ENCODE measurements around the gene PRKCH.

PRKCH gene

DNA sequence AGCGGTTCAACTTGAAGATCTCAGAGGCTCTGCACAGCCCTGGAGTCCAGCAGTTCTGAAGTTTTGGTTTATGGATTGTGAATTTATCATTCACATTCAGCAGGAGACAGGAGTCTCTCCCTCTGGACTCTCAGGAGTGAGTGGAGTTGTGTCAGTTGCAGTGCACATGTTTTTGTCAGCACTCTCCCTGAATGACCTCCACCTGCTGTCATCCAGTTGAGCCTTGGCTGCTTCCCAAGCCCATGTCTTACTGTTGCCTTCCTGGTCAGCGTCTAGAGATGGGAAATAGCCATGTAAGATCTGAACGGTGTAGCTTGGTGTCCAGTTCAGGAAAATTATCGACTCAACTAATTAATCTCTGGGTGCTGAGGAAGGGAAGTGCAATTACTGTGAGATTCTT, 133.2 kb downstream of the PRKCH start:
- Histone ChIP-seq H3K79me2 (ENCODE audit: control insufficient read depth, insufficient read depth, low read length) (no peaks in the 10 kb centered on the region), H3K4me1 (ENCODE audit: control insufficient read depth, low read depth, low read length) (no peaks in the 10 kb centered on the region), H3K18ac (ENCODE audit: low read length) (no peak overlapping the region), H3K27ac (ENCODE audit: low read depth, low read length) (no peak overlapping the region), H3K36me3 (ENCODE audit: control insufficient read depth, insufficient read depth, low read length) (no peaks in the 10 kb centered on the region), H4K8ac (ENCODE audit: low read depth, low read length) (no peak overlapping the region), H2BK5ac (ENCODE audit: low read length) (no peak overlapping the region), H2AK5ac (ENCODE audit: low read length) (no peak overlapping the region), H3K27me3 (ENCODE audit: insufficient read depth, low read length, poor library complexity) (no peaks in the 10 kb centered on the region), H3K4me3 (ENCODE audit: low read length) (no peak overlapping the region), H3K23ac (ENCODE audit: low read length) (no peak overlapping the region), H4K5ac (ENCODE audit: low read length) (no peak overlapping the region), H3K56ac (ENCODE audit: low read length) (no peak overlapping the region), H3K4me2 (ENCODE audit: low read length) (no peak overlapping the region), H2BK120ac (ENCODE audit: low read depth, low read length) (no peak overlapping the region), H3K9ac (ENCODE audit: low read length) (no peak overlapping the region), H2BK15ac (replicated peaks; ENCODE audit: low read depth) (no peak overlapping the region), H3K4ac (ENCODE audit: low read depth, low read length) (no peak overlapping the region), H3K79me1 (ENCODE audit: low read length) (no peaks in the 10 kb centered on the region)
- WGBS (ENCODE audit: extremely low coverage, insufficient coverage, low lambda C conversion rate): no CpG with 5 or more reads among the region's 4 CpGs
- DNase-seq: no peak

DNA sequence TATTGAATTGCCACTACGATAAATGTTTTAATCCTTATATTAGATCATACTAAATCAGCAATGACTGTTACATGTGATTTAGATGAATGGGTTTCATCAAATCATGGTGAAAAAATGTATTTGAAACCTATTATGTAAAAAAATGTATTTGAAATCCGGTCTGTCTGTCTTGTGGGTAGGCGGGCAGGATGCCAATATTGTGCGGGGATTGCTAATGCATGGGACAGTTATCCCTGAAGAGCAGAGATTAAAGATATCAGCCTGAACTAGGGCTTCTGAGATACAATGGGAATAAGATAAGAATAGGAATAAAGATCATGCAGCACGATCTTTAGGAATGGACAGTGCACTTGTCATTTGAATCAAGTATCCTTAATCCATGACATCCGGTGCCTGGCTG, 134.0 kb downstream of the PRKCH start:
- H3K18ac ChIP-seq (ENCODE audit: low read length): no peak overlapping the region
- H3K36me3 ChIP-seq (ENCODE audit: control insufficient read depth, insufficient read depth, low read length): no peaks in the 10 kb centered on the region
- no CpG with 5 or more reads among the region's 6 CpGs for WGBS (ENCODE audit: extremely low coverage, insufficient coverage, low lambda C conversion rate)

DNA sequence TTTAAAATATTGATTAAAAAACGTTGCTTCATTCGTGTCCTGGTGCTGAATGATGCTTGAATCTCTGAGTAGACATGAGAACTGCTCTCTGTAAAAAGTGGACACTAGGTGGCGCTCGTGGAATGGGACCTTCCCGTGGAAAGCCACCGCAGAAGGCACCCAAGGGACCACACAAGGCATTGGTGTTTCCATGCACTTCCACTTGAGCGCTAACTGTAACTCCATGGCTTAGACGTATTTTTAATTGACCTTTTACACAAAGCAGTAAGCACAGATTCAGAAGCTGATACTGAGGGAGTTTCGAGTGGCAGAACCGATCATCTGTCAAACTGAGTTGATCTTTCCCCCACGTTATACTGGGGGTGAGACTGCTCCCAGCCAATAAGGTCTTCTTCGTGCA, 135.3 kb downstream of the PRKCH start:
- no peak overlapping the region for H3K4me3 ChIP-seq (ENCODE audit: low read length)
- H2BK5ac ChIP-seq (ENCODE audit: low read length): no peak overlapping the region
- H2BK15ac ChIP-seq (replicated peaks; ENCODE audit: low read depth): no peak overlapping the region
- WGBS (ENCODE audit: extremely low coverage, insufficient coverage, low lambda C conversion rate): no CpG with 5 or more reads among the region's 12 CpGs
- H2AK5ac ChIP-seq (ENCODE audit: low read length): no peak overlapping the region
- H3K9ac ChIP-seq (ENCODE audit: low read length): no peak overlapping the region
- H3K4me2 ChIP-seq (ENCODE audit: low read length): no peak overlapping the region
- no peak overlapping the region for H3K56ac ChIP-seq (ENCODE audit: low read length)
- H3K23ac ChIP-seq (ENCODE audit: low read length): no peak overlapping the region
- no peak overlapping the region for H3K18ac ChIP-seq (ENCODE audit: low read length)
- DNase-seq: peak; percentile 53
- H3K27ac ChIP-seq (ENCODE audit: low read depth, low read length): no peak overlapping the region
- no peaks in the 10 kb centered on the region for H3K79me2 ChIP-seq (ENCODE audit: control insufficient read depth, insufficient read depth, low read length)
- no peaks in the 10 kb centered on the region for H3K36me3 ChIP-seq (ENCODE audit: control insufficient read depth, insufficient read depth, low read length)
- no peak overlapping the region for H4K8ac ChIP-seq (ENCODE audit: low read depth, low read length)
- H2BK120ac ChIP-seq (ENCODE audit: low read depth, low read length): no peak overlapping the region
- no peaks in the 10 kb centered on the region for H3K27me3 ChIP-seq (ENCODE audit: insufficient read depth, low read length, poor library complexity)
- H3K4ac ChIP-seq (ENCODE audit: low read depth, low read length): no peak overlapping the region
- no peaks in the 10 kb centered on the region for H3K79me1 ChIP-seq (ENCODE audit: low read length)
- H3K4me1 ChIP-seq (ENCODE audit: control insufficient read depth, low read depth, low read length): no peaks in the 10 kb centered on the region
- no peak overlapping the region for H4K5ac ChIP-seq (ENCODE audit: low read length)

More for the DNA sequence above, 134.0 kb downstream of the PRKCH start:
- Histone ChIP-seq H3K56ac (ENCODE audit: low read length) (no peak overlapping the region), H4K8ac (ENCODE audit: low read depth, low read length) (no peak overlapping the region), H3K27ac (ENCODE audit: low read depth, low read length) (no peak overlapping the region), H3K23ac (ENCODE audit: low read length) (no peak overlapping the region), H3K79me2 (ENCODE audit: control insufficient read depth, insufficient read depth, low read length) (no peaks in the 10 kb centered on the region), H4K5ac (ENCODE audit: low read length) (no peak overlapping the region), H3K9ac (ENCODE audit: low read length) (no peak overlapping the region), H3K4me3 (ENCODE audit: low read length) (no peak overlapping the region), H3K4ac (ENCODE audit: low read depth, low read length) (no peak overlapping the region), H2AK5ac (ENCODE audit: low read length) (no peak overlapping the region), H3K4me2 (ENCODE audit: low read length) (no peak overlapping the region), H2BK120ac (ENCODE audit: low read depth, low read length) (no peak overlapping the region), H3K4me1 (ENCODE audit: control insufficient read depth, low read depth, low read length) (no peaks in the 10 kb centered on the region), H3K79me1 (ENCODE audit: low read length) (no peaks in the 10 kb centered on the region), H2BK15ac (replicated peaks; ENCODE audit: low read depth) (no peak overlapping the region), H3K27me3 (ENCODE audit: insufficient read depth, low read length, poor library complexity) (no peaks in the 10 kb centered on the region), H2BK5ac (ENCODE audit: low read length) (no peak overlapping the region)
- no peak for DNase-seq

DNA sequence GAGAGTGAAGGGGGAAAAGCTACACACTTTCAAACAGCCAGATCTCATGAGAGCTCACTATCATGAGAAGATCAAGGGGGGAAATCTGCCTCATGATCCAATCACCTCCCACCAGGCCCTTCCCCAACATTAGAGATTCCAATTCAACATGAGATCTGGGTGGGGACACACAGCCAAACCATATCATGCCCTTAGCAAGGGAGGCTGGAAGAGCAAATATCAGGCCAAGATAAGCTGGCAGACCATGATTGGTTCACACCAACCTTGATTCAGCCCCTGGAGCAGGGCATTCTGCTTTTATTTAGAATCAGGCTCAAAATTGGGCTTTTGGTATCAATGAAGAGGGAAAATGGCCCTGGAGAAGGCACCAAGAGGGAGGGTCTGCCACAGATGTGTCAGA, 137.4 kb downstream of the PRKCH start:
- no peaks in the 10 kb centered on the region for H3K36me3 ChIP-seq (ENCODE audit: control insufficient read depth, insufficient read depth, low read length)
- no peak overlapping the region for H4K8ac ChIP-seq (ENCODE audit: low read depth, low read length)
- no peak overlapping the region for H3K4me2 ChIP-seq (ENCODE audit: low read length)
- H3K23ac ChIP-seq (ENCODE audit: low read length): no peak overlapping the region
- no peak for DNase-seq
- H3K27me3 ChIP-seq (ENCODE audit: insufficient read depth, low read length, poor library complexity): no peaks in the 10 kb centered on the region
- no peak overlapping the region for H2BK15ac ChIP-seq (replicated peaks; ENCODE audit: low read depth)
- H3K79me2 ChIP-seq (ENCODE audit: control insufficient read depth, insufficient read depth, low read length): no peaks in the 10 kb centered on the region
- H2BK120ac ChIP-seq (ENCODE audit: low read depth, low read length): no peak overlapping the region
- no peaks in the 10 kb centered on the region for H3K79me1 ChIP-seq (ENCODE audit: low read length)
- H3K4ac ChIP-seq (ENCODE audit: low read depth, low read length): no peak overlapping the region
- no peaks in the 10 kb centered on the region for H3K4me1 ChIP-seq (ENCODE audit: control insufficient read depth, low read depth, low read length)
- H2AK5ac ChIP-seq (ENCODE audit: low read length): no peak overlapping the region
- H3K18ac ChIP-seq (ENCODE audit: low read length): no peak overlapping the region
- H3K4me3 ChIP-seq (ENCODE audit: low read length): no peak overlapping the region
- no peak overlapping the region for H2BK5ac ChIP-seq (ENCODE audit: low read length)
- no peak overlapping the region for H3K9ac ChIP-seq (ENCODE audit: low read length)
- no peak overlapping the region for H4K5ac ChIP-seq (ENCODE audit: low read length)
- no peak overlapping the region for H3K27ac ChIP-seq (ENCODE audit: low read depth, low read length)
- no peak overlapping the region for H3K56ac ChIP-seq (ENCODE audit: low read length)

- Histone ChIP-seq H3K4me1 (ENCODE audit: control insufficient read depth, low read depth, low read length) (no peaks in the 10 kb centered on the region), H3K79me1 (ENCODE audit: low read length) (no peaks in the 10 kb centered on the region), H3K56ac (ENCODE audit: low read length) (no peak overlapping the region), H2BK5ac (ENCODE audit: low read length) (no peak overlapping the region), H2BK120ac (ENCODE audit: low read depth, low read length) (no peak overlapping the region), H3K36me3 (ENCODE audit: control insufficient read depth, insufficient read depth, low read length) (no peaks in the 10 kb centered on the region), H3K79me2 (ENCODE audit: control insufficient read depth, insufficient read depth, low read length) (no peaks in the 10 kb centered on the region), H3K9ac (ENCODE audit: low read length) (no peak overlapping the region), H3K23ac (ENCODE audit: low read length) (no peak overlapping the region), H3K4me3 (ENCODE audit: low read length) (no peak overlapping the region), H4K8ac (ENCODE audit: low read depth, low read length) (no peak overlapping the region), H3K27me3 (ENCODE audit: insufficient read depth, low read length, poor library complexity) (no peaks in the 10 kb centered on the region), H2AK5ac (ENCODE audit: low read length) (no peak overlapping the region), H3K27ac (ENCODE audit: low read depth, low read length) (no peak overlapping the region), H4K5ac (ENCODE audit: low read length) (no peak overlapping the region), H3K4ac (ENCODE audit: low read depth, low read length) (no peak overlapping the region), H3K18ac (ENCODE audit: low read length) (no peak overlapping the region), H2BK15ac (replicated peaks; ENCODE audit: low read depth) (no peak overlapping the region), H3K4me2 (ENCODE audit: low read length) (no peak overlapping the region)
- no peak for DNase-seq
- no CpG with 5 or more reads among the region's 6 CpGs for WGBS (ENCODE audit: extremely low coverage, insufficient coverage, low lambda C conversion rate)
Measured at GRCh38 chr14:61459229-61459628, 137.8 kb downstream of the PRKCH start.

DNA sequence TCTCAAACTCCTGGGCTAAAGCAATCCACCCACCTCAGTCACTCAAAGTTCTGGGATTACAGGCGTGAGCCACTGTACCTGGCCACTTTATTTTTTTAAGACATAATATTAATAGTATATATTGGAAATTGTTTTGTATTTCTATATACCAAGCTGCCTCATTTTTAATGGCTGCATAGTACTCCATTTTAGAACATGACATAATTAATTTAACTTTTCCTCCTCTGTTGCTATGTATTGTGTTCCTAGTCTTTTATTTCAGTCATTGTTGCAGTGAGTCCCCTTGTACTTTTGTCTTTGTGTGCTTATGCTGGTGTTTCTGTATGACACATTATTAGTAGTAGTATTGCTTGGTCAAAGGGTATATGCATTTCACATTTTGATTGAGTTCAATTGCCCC, 138.7 kb downstream of the PRKCH start:
- no peak overlapping the region for H3K4me3 ChIP-seq (ENCODE audit: low read length)
- H3K4me2 ChIP-seq (ENCODE audit: low read length): no peak overlapping the region
- H2BK15ac ChIP-seq (replicated peaks; ENCODE audit: low read depth): no peak overlapping the region
- no peak overlapping the region for H4K8ac ChIP-seq (ENCODE audit: low read depth, low read length)
- no peak overlapping the region for H2AK5ac ChIP-seq (ENCODE audit: low read length)
- H3K4me1 ChIP-seq (ENCODE audit: control insufficient read depth, low read depth, low read length): no peaks in the 10 kb centered on the region
- no peaks in the 10 kb centered on the region for H3K27me3 ChIP-seq (ENCODE audit: insufficient read depth, low read length, poor library complexity)
- H4K5ac ChIP-seq (ENCODE audit: low read length): no peak overlapping the region
- no CpG with 5 or more reads among the region's 1 CpG for WGBS (ENCODE audit: extremely low coverage, insufficient coverage, low lambda C conversion rate)
- H3K18ac ChIP-seq (ENCODE audit: low read length): no peak overlapping the region
- no peak for DNase-seq
- no peak overlapping the region for H2BK120ac ChIP-seq (ENCODE audit: low read depth, low read length)
- H3K79me1 ChIP-seq (ENCODE audit: low read length): no peaks in the 10 kb centered on the region
- H2BK5ac ChIP-seq (ENCODE audit: low read length): no peak overlapping the region
- H3K4ac ChIP-seq (ENCODE audit: low read depth, low read length): no peak overlapping the region
- no peaks in the 10 kb centered on the region for H3K79me2 ChIP-seq (ENCODE audit: control insufficient read depth, insufficient read depth, low read length)
- no peak overlapping the region for H3K56ac ChIP-seq (ENCODE audit: low read length)
- no peak overlapping the region for H3K9ac ChIP-seq (ENCODE audit: low read length)
- no peaks in the 10 kb centered on the region for H3K36me3 ChIP-seq (ENCODE audit: control insufficient read depth, insufficient read depth, low read length)
- H3K23ac ChIP-seq (ENCODE audit: low read length): no peak overlapping the region
- no peak overlapping the region for H3K27ac ChIP-seq (ENCODE audit: low read depth, low read length)
